Sigmoid colon (tissue), 4 donors: ENCODE results near the gene KIRREL3.

Experiments
- EP300 ChIP-seq, 4 donors: sonication (generic); formaldehyde crosslinking; IDR thresholded peaks; one replicate each; pipeline ENCODE4 v1.6.1; 2017; ENCODE audit warnings: antibody characterized with exemption in 4 of 4
- POLR2A ChIP-seq, 2 donors: fragments of 450-650 bp; IDR thresholded peaks; one replicate each; pipeline ENCODE4 v1.6.1; 2016; ENCODE audit warnings: antibody characterized with exemption in 2 of 2, mild to moderate bottlenecking in 2 of 2, moderate library complexity in 2 of 2
- POLR2AphosphoS5 ChIP-seq, 4 donors: sonication (generic); formaldehyde crosslinking; IDR thresholded peaks; one replicate each; pipeline ENCODE4 v1.6.1; 2017; ENCODE audit warnings: antibody characterized with exemption in 4 of 4
- TF ChIP-seq, protein P1 (sequence below), 4 experiments: fragments of 450-650 bp in 3 of 4; fragments of 200-600 bp in 1 of 4; IDR thresholded peaks; one replicate each; pipeline ENCODE4 v1.5.1; 2016 to 2019; ENCODE audit warnings: antibody characterized with exemption in 4 of 4, mild to moderate bottlenecking in 3 of 4, moderate library complexity in 2 of 4

- TF ChIP-seq, protein P1, sequence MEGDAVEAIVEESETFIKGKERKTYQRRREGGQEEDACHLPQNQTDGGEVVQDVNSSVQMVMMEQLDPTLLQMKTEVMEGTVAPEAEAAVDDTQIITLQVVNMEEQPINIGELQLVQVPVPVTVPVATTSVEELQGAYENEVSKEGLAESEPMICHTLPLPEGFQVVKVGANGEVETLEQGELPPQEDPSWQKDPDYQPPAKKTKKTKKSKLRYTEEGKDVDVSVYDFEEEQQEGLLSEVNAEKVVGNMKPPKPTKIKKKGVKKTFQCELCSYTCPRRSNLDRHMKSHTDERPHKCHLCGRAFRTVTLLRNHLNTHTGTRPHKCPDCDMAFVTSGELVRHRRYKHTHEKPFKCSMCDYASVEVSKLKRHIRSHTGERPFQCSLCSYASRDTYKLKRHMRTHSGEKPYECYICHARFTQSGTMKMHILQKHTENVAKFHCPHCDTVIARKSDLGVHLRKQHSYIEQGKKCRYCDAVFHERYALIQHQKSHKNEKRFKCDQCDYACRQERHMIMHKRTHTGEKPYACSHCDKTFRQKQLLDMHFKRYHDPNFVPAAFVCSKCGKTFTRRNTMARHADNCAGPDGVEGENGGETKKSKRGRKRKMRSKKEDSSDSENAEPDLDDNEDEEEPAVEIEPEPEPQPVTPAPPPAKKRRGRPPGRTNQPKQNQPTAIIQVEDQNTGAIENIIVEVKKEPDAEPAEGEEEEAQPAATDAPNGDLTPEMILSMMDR (IDR thresholded peaks at IDR 0.05), result no peak
- TF ChIP-seq POLR2AphosphoS5 (IDR thresholded peaks at IDR 0.05), result no peak
- no peak for TF ChIP-seq POLR2A (IDR thresholded peaks at IDR 0.05)
- TF ChIP-seq EP300 (IDR thresholded peaks at IDR 0.05), result no peak
These were observed 606.5 kb downstream of the KIRREL3 start for GRCh38 chr11:126394036-126394435.
